ENCODE results near the gene PLK3.
"Not testable (repeated sequence)": the region's sequence is repeated elsewhere in the genome, so short reads cannot be mapped to it uniquely, and the experiment has no call there.

Gene PLK3

GRCh38 chr1:44808063-44808937 is 8.1 kb downstream of the PLK3 start, which contains the start of gene BTBD19:
BTBD19 (plus strand) TSS chr1:44808523; CDS start chr1:44808821, 298 bp downstream.
- no peak for TF ChIP-seq CTCF (IDR thresholded peaks at IDR 0.05; ENCODE audit: control extremely low read depth, extremely low read depth, low read depth, missing control alignments)
- peak; percentile 65 for DNase-seq (ENCODE audit: extremely low spot score)
- POLR2A ChIA-PET = interaction anchor here (0.6 to 7.7 kb wide), 7 partner anchors 8 to 1322 kb away, joined by 3 to 120 read pairs (median 12); partner anchors contain the start of genes PLK3, RNU5D-1 and RPS8
- CTCF ChIA-PET = interaction anchor here (0.8 to 4.3 kb wide), 10 partner anchors 8 to 493 kb away, joined by 3 to 42 read pairs (median 15); partner anchors contain the start of genes HECTD3, PLK3, RNU5D-1 and UROD

- DNase-seq (ENCODE audit: extremely low spot score) = peak; percentile 79
- ChIA-PET CTCF (interaction anchor here (0.7 to 4.3 kb wide), 12 partner anchors 9 to 494 kb away, joined by 3 to 42 read pairs (median 8); partner anchors contain the start of genes PLK3 and RNU5D-1), POLR2A (interaction anchor here (0.6 to 7.7 kb wide), 8 partner anchors 9 to 1322 kb away, joined by 3 to 120 read pairs (median 11); partner anchors contain the start of genes PLK3, RNU5D-1 and RPS8)
- no peak for TF ChIP-seq CTCF (IDR thresholded peaks at IDR 0.05; ENCODE audit: control extremely low read depth, extremely low read depth, low read depth, missing control alignments)
These were observed 9.1 kb downstream of the PLK3 start for GRCh38 chr1:44808938-44809917.

DNA sequence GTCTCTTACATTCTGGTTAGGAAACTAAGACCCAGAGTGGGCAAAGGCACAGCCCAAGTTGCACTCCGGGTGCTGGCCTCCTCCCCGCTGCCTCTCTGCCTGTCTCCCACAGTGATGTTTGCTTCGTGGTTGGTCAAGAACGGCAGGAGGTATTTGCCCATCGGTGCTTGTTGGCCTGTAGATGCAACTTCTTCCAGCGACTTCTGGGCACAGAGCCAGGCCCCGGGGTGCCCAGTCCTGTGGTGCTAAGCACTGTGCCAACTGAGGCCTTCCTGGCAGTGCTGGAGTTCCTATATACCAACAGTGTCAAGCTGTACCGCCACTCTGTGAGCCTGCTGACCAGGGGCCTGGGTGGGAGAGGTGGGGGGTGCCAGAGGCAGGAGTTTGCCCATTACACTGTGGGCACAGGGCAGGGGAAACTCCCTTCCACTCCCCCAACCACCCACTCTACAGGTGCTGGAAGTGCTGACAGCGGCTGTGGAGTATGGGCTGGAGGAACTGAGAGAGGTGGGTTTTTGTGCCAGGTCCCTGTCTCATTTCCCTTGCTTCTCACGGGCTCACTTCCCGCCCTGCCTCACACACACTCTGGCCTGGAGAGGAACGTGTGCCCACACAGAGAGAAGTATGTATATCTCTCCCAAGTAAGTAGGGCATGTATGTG is 10.1 kb downstream of the PLK3 start:
- no peak for TF ChIP-seq CTCF (IDR thresholded peaks at IDR 0.05; ENCODE audit: control extremely low read depth, extremely low read depth, low read depth, missing control alignments)
- ChIA-PET POLR2A (interaction anchor here (0.7 to 7.7 kb wide), 6 partner anchors 9 to 761 kb away, joined by 5 to 120 read pairs (median 19); partner anchors contain the start of genes PLK3, RNU5D-1 and RPS8), CTCF (interaction anchor here (1.1 to 4.3 kb wide), 8 partner anchors 9 to 94 kb away, joined by 3 to 42 read pairs (median 21); partner anchors contain the start of genes PLK3 and RNU5D-1)
- no peak for DNase-seq (ENCODE audit: extremely low spot score)

GRCh38 chr1:44810762-44811105 is 10.6 kb downstream of the PLK3 start:
- DNase-seq (ENCODE audit: extremely low spot score) = not testable (repeated sequence)
- ChIA-PET CTCF (interaction anchor here (2.9 to 4.3 kb wide), 4 partner anchors 9 to 81 kb away, joined by 9 to 42 read pairs (median 21); partner anchors contain the start of genes PLK3 and RNU5D-1), POLR2A (interaction anchor here (0.7 to 7.7 kb wide), 3 partner anchors 9 to 761 kb away, joined by 5 to 120 read pairs (median 26); no protein-coding TSS in a partner anchor)

DNA sequence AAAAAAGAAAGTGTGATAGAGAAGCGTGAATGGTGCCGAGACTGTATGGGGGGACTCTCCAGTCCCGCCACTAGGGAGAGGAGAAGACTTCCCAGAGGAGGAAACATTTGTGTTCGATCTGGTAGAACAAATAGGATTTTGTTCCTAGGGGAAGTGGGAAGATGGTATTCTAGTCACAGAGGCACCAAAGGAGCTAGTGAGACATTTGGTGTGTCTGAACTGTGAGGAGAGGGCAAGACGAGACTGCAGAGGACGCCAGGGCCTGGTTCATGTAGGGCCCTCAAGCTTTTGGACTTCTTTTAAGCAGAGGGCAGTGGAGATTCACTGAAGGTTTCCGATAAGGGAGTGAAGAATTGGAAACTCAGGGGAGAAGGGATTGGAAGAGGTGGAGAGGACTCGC is 11.1 kb downstream of the PLK3 start:
- TF ChIP-seq CTCF (IDR thresholded peaks at IDR 0.05; ENCODE audit: control extremely low read depth, extremely low read depth, low read depth, missing control alignments) = no peak
- ChIA-PET CTCF (interaction anchor here (2.9 to 3.8 kb wide), 2 partner anchors 11 to 81 kb away, joined by 9 to 21 read pairs; partner anchors contain the start of genes PLK3 and RNU5D-1), POLR2A (interaction anchor here (0.7 to 7.7 kb wide), 2 partner anchors 8 to 760 kb away, joined by 5 to 120 read pairs; no protein-coding TSS in a partner anchor)
- no peak for DNase-seq (ENCODE audit: extremely low spot score)
